ENCODE results near the gene SSBP4. TPM values are rescaled to one million over a fixed set of nuclear protein-coding genes. Genes with fewer than 3 reads are reported as not detected.
"Not testable (repeated sequence)": the region's sequence is repeated elsewhere in the genome, so short reads cannot be mapped to it uniquely, and the experiment has no call there.

SSBP4 gene
- polyA plus RNA-seq, 2 of the 4 experiments (the other 2 are of a cell fraction) = 6.9 to 43.2 TPM

GRCh38 chr19:18379803-18380747, 39.1 kb upstream of the SSBP4 start (continued):
- TF ChIP-seq MAX (IDR thresholded peaks at IDR 0.05) = peak; percentile 88

GRCh38 chr19:18380843-18381242, 38.4 kb upstream of the SSBP4 start:
- no peak for ATAC-seq

GRCh38 chr19:18383622-18384021, 35.6 kb upstream of the SSBP4 start:
- H3K4me1 ChIP-seq = peaks cover 57% of the 10 kb centered on the region
- CTCF ChIA-PET = interaction anchor here (1.6 kb wide), 1 partner anchor 34 kb away, joined by 3 read pairs; no protein-coding TSS in a partner anchor
- POLR2A ChIA-PET; H3K4me3 ChIP-seq; ATAC-seq; FAIRE-seq; DNase-seq (ENCODE audit: low read depth in 1 of 2, low spot score in 1 of 2); H3K4me2 ChIP-seq; H3K9me3 ChIP-seq: not testable (repeated sequence)
- 83% methylated on average over 11 of the region's 11 CpGs for WGBS (ENCODE audit: missing lambda C conversion rate)
- peak overlapping the region; percentile 99 to 100 for H3K27ac ChIP-seq

More at GRCh38 chr19:18380843-18381242, 38.4 kb upstream of the SSBP4 start:
- no peaks in the 10 kb centered on the region for H3K9me3 ChIP-seq
- peak overlapping the region; percentile 99 to 100 for H3K27ac ChIP-seq
- peaks cover 78% of the 10 kb centered on the region for H3K4me1 ChIP-seq
- ChIA-PET CTCF (interaction anchor here (0.5 to 3.4 kb wide), 6 partner anchors 8 to 41 kb away, joined by 3 to 14 read pairs (median 5); no protein-coding TSS in a partner anchor), POLR2A (interaction anchor here (0.6 to 1.7 kb wide), 9 partner anchors 7 to 100 kb away, joined by 3 to 9 read pairs (median 5); no protein-coding TSS in a partner anchor)
- DNase-seq (ENCODE audit: low read depth in 1 of 2, low spot score in 1 of 2) = no peak
- 85% methylated on average over 3 of the region's 3 CpGs for WGBS (ENCODE audit: missing lambda C conversion rate)
- FAIRE-seq = no peak
- H3K4me2 ChIP-seq = peak overlapping the region; percentile 59
- no peak overlapping the region for H3K4me3 ChIP-seq
- no peak for TF ChIP-seq CTCF (IDR thresholded peaks at IDR 0.05)
- TF ChIP-seq RCOR1 (IDR thresholded peaks at IDR 0.05; ENCODE audit: low read depth, low read length) = no peak
- no peak for TF ChIP-seq NR3C1 (IDR thresholded peaks at IDR 0.05)
- no peak for TF ChIP-seq PHF8 (IDR thresholded peaks at IDR 0.05; ENCODE audit: borderline replicate concordance, low read depth)
- TF ChIP-seq SREBF2 (IDR thresholded peaks at IDR 0.05) = no peak
- TF ChIP-seq MAFK (IDR thresholded peaks at IDR 0.05; ENCODE audit: partially characterized antibody) = no peak
- no peak for TF ChIP-seq CHD4 (IDR thresholded peaks at IDR 0.05; ENCODE audit: borderline replicate concordance)
- TF ChIP-seq JUN (IDR thresholded peaks at IDR 0.05) = no peak
- TF ChIP-seq RAD21 (conservative IDR thresholded peaks at IDR 0.05 in 1 of 2, IDR thresholded peaks at IDR 0.05 in 1 of 2) = no peak
- TF ChIP-seq NFE2L2 (conservative IDR thresholded peaks at IDR 0.05; ENCODE audit: low read length) = no peak

GRCh38 chr19:18384775-18385174, 34.4 kb upstream of the SSBP4 start:
- Histone ChIP-seq H3K4me3 (no peak overlapping the region), H3K27ac (peak overlapping the region; percentile 97 to 99), H3K4me2 (no peak overlapping the region; the same call in 2 of the 3 replicates), H3K4me1 (peaks cover 50% of the 10 kb centered on the region), H3K9me3 (no peaks in the 10 kb centered on the region)
- CTCF ChIA-PET = interaction anchor here (1.6 to 2.3 kb wide), 2 partner anchors 26 to 35 kb away, joined by 3 to 11 read pairs; no protein-coding TSS in a partner anchor
- no peak for ATAC-seq
- FAIRE-seq = no peak
- POLR2A ChIA-PET = no interaction called here
- WGBS (ENCODE audit: missing lambda C conversion rate) = 91% methylated on average over 7 of the region's 7 CpGs
- DNase-seq (ENCODE audit: low read depth in 1 of 2, low spot score in 1 of 2) = no peak
- TF ChIP-seq MYC (IDR thresholded peaks at IDR 0.05; ENCODE audit: borderline replicate concordance, low read length) (no peak), CEBPB (IDR thresholded peaks at IDR 0.05) (no peak), CHD2 (IDR thresholded peaks at IDR 0.05; ENCODE audit: low read length, partially characterized antibody) (no peak), PBX3 (IDR thresholded peaks at IDR 0.05) (no peak), MAFK (IDR thresholded peaks at IDR 0.05; ENCODE audit: partially characterized antibody) (no peak), JUNB (IDR thresholded peaks at IDR 0.05) (no peak), ZSCAN20 (CRISPR knock-in tag; IDR thresholded peaks at IDR 0.05) (no peak), ZFP36 (IDR thresholded peaks at IDR 0.05; ENCODE audit: borderline replicate concordance, partially characterized antibody) (no peak), CHD4 (IDR thresholded peaks at IDR 0.05; ENCODE audit: borderline replicate concordance) (no peak), HEYL (CRISPR knock-in tag; IDR thresholded peaks at IDR 0.05) (no peak), EHMT2 (IDR thresholded peaks at IDR 0.05; ENCODE audit: low read depth) (no peak), GATA3 (IDR thresholded peaks at IDR 0.05; ENCODE audit: borderline replicate concordance) (no peak), ESRRA (IDR thresholded peaks at IDR 0.05; ENCODE audit: borderline replicate concordance, low read length) (no peak), EP300 (IDR thresholded peaks at IDR 0.05) (no peak), TFCP2L1 (CRISPR knock-in tag; IDR thresholded peaks at IDR 0.05) (no peak)
